ENCODE data around the gene ITPR1.

Gene ITPR1

DNA sequence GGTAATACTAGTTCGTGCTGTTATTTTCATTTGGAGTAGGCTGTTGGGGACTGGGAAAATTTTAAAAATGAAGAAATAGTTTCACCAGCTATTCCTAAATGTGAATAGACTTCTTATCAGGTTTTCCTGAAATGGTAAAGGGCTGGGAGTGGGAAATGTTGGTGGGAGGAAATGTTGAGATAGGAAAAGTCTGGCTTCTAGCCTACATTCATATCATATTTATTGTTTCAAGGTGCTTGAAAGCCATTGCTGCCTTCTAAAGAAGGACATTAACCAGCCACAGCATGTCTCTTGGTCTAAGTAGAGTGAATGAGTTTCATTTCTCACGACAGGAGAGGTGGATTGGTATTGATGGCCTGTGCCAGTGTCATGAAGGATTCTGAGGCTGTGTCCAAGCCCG, 288.9 kb downstream of the ITPR1 start:
- DNase-seq (ENCODE audit: low spot score): no peak

DNA sequence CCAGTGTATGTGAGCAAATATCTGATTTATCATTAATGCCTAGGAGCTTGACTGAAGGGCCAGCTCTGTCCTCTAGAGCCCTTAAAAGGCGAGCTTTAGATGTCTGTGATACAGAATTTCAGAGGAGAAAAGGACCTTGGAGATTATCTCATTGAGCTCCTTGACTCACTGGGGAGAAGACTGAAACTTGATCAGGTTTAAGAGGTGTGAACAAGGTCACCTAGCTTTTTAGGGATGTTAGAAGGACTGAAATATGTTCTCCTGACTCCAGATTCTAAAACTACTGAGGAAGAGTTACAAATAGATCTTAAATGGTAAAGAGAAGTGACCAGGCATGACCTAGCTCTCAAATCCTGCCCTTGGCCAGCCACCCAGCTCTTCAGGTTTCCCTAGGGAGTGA, 292.4 kb downstream of the ITPR1 start:
- DNase-seq (ENCODE audit: low spot score): no peak

- DNase-seq (ENCODE audit: low spot score): no peak
These were observed 293.3 kb downstream of the ITPR1 start for GRCh38 chr3:4786431-4786830.

DNA sequence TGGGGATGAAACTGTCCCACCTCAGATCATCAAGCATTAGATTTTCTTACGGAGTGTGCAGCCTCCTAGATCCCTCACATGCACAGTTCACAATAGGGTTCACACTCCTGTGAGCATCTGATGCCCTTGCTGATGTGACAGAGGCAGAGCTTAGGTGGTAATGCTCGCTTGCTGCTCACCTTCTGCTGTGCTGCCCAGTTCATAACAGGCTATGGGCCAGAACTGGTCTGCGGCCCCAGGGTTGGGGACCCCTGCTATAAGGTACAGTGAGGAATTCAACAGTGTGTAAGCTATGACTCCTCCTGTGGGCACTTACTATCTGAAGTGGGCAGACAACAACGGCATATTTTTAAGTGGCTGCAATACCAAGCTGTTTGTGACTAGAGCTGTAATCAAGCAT, 298.2 kb downstream of the ITPR1 start:
- no peak for DNase-seq (ENCODE audit: low spot score)

DNA sequence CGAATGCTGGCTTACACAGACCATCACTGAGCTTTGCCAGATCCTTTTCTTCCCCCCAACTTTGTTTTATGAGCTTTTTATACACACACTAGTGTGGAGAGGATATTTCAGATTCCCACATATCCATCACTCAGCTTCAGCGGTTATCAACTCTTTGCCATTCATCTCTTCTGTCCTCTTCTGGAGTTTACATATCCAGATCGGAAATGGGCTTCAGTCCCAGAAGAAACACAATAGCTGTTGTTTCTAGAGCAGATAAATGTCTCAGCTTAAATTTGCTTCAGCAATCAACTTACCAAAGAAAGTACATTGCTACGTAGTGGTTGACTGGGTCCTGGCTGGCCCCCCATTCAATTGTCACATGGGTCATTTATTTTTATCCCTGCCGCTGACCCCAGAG, 300.2 kb downstream of the ITPR1 start:
- DNase-seq (ENCODE audit: low spot score): no peak

GRCh38 chr3:4794331-4794730, 301.2 kb downstream of the ITPR1 start:
- no peak for DNase-seq (ENCODE audit: low spot score)

DNA sequence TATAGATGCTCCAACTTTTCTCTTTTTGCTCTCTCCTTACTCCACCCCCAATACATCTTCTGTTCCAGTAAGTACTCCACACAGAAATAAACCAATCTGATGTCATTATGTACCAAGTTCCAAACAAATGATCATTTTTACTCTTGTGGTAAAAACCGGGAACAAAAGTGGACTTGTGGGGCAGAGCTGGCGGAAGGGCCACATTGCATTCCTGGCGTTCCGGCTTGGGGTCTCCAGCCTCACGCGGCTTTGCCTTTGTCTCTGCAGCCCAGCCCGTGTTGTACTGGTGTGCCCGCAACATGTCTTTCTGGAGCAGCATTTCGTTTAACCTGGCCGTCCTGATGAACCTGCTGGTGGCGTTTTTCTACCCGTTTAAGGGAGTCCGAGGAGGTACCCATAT, 301.6 kb downstream of the ITPR1 start:
- DNase-seq (ENCODE audit: low spot score): no peak

GRCh38 chr3:4795905-4796304, 302.8 kb downstream of the ITPR1 start:
- DNase-seq (ENCODE audit: low spot score): no peak

DNA sequence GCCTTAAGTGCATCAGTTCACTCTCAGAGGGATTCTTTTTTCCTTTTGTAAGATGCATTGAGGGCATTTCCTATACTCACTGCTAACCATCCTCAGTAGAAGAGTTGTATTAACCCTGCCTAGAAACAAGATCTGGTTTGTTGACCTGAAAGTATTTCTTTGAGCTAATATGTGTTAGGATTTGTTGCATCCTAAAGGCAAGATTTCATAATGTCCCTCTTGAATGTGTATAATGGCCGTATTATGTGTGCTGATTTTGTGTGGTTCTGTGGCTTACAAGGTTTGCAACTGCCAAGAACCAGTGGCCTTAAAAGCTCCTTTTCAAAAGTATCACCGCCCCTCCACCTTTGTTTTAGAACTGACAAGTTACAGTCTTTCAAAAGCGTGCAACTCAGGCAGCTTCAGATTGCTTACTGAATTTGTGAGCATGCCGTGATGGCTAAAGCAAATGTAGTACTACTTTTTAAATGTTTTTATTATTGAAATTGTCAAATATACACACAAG, 304.1 kb downstream of the ITPR1 start:
- DNase-seq (ENCODE audit: low spot score): no peak

GRCh38 chr3:4799266-4800256, 306.4 kb downstream of the ITPR1 start:
- no peak for DNase-seq (ENCODE audit: low spot score)

- no peak for DNase-seq (ENCODE audit: low spot score)
These were observed 307.4 kb downstream of the ITPR1 start for GRCh38 chr3:4800595-4800994.

DNA sequence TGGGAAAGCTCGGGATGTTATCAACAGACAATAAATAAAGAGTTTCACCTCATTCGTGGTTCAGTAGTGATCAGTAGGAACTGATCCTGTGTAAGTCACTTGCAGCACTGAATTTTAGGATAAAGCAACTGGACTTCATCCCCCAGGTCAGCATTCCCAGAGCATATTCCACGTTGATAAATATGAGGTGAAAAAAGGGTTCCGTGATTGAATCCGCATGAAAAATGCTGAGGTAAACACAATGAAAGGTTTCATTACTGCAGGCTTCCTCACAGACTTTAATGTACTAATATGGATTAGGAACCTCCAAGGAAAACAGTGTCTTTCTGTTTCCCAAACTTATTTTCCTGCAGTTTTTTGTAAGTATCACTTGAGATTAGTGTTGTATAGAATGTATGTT, 308.7 kb downstream of the ITPR1 start:
- no peak for DNase-seq (ENCODE audit: low spot score)

- no peak for DNase-seq (ENCODE audit: low spot score)
These were observed 309.8 kb downstream of the ITPR1 start for GRCh38 chr3:4802903-4803302.

GRCh38 chr3:4804161-4805058, 311.3 kb downstream of the ITPR1 start:
- no peak for DNase-seq (ENCODE audit: low spot score)

DNA sequence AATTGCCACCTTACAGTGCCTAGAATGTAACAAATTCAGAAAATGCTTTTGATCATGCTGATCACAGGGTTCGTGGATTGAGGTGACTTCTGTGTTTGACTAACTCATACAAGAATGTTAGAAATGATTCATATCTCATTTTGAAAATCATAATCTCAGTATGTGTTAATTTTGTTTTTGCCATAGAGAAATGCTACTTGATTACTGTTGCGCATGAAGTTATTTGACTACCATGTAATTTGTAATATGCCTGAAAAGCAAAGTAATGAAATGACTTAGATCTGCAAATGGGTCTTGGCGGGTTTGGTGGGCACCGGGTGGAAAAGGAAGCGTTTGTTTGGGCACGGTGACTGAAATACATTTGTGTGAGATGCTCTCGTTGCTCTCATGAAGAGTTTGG, 312.5 kb downstream of the ITPR1 start:
- no peak for DNase-seq (ENCODE audit: low spot score)

DNA sequence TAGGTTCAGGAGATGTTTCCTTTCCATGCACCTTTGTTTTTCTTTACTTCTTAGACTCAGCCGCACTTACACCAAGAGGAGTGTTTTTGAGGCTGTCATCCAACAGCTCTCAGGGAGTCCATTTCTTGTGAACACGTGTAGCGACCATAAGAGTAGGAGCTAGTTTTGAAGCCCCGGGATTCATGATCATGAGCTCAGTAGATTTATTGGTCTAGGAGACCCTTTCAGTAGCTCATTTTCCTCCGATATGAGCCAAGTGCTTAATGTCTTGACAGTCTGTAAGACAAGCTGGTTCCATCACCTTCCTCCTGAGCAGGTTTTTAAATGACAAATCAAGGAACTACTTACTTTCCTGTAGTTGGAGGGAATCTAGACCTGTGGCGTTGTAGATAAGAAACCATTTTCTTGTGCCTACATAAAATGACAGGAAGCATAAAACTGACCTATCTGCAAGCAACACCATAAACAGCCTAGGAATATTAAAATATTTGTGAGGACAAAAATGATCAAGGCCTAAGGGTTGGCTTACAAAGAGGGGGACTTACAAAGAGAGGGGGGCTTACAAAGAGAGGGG, 313.5 kb downstream of the ITPR1 start:
- DNase-seq (ENCODE audit: low spot score): no peak

GRCh38 chr3:4807381-4808280, 314.5 kb downstream of the ITPR1 start:
- no peak for DNase-seq (ENCODE audit: low spot score)

DNA sequence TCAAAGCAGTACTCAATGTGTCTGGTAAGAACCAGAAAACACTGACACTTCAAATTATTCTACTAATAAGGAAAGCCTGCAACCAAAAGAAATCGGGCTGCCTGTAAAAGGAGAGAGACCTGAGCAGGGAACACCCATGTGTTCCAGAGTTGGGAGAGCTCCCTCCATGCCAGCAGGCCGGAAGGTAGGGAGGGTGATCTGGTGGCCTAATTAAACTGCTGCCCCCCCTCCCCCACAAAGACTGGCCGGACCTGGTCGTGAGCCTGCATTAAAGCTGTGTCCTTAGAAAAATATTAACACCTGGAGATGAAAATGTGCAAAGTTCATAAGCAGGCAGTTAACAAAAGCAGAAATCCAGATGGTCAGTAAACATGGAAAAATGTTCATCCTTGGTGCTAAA, 315.5 kb downstream of the ITPR1 start:
- no peak for DNase-seq (ENCODE audit: low spot score)

DNA sequence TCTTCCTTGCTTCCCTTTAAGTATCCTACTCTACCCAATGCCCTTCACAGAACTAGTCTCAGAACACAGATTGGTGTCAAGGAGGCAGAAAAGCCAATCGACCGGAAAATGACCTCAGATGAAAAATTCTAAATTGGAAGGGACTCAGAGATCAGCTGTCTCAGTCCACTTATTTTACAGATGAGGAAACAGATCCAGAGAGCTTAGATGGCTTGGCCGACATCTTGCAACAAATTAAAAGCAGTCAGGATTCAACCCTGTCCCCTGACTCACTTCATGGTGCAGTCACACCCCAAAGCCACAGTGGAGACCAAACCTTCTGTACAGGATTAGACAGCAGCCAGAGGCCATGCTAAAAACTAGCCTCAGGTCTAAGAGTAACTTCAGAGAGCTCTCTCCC, 316.8 kb downstream of the ITPR1 start:
- DNase-seq (ENCODE audit: low spot score): no peak

DNA sequence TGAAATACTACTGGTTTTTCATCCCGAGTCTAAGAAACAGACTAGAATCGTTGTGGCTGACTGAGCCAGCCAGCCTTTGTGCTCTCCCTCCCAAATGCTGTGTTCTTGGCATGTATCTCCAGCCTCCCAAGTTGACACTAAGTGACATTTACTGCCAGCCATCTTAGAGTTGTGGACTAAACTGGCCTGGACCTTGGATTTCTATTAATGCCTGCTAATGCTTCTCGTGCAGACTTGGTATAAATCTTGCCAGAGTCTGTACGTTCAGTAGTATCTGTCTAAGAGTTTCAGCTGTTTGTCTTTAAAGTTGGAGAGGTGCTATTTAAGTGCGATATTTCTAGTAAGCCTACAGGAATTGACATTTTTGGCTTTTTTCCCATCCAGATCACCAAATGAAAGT, 319.4 kb downstream of the ITPR1 start:
- DNase-seq (ENCODE audit: low spot score): no peak

DNA sequence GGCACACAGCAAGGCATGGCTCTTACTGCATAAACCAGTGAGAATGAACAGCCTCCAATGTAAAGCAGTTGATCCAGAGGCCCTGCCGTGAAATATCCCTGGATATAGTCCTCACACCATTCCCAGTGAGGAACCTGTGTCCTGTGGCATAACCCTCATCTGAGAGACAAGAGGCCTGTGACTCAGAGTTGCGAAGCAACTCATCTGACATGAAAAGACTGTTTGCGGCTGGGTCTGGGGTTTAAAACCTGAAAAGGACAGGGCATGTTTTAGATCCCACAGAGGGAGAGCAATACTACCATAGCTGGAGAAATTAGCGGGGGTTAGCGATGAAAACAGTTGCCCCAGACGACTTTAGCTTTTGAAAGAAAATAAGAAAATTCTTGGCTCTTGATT, 320.8 kb downstream of the ITPR1 start:
- DNase-seq (ENCODE audit: low spot score): no peak

Data from AG08396 (cell line).